Right lobe of liver (tissue), 6 donors: ENCODE results near the gene CACNB3. TPM values are rescaled to one million over a fixed set of nuclear protein-coding genes. Genes with fewer than 3 reads are reported as not detected.

Experiments used
- ATAC-seq, 4 donors: fragments of 200-7000 bp; cut with Tn5 transposase; one replicate each; pipeline ENCODE4 v1.9.1; 2020; ENCODE audit warnings: mild to moderate bottlenecking in 4 of 4, moderate library complexity in 4 of 4
- DNase-seq, 3 donors: peaks; one replicate each; pipeline ENCODE4 v3.0.0-alpha.2; 2020
- H3K27ac ChIP-seq, 3 donors: fragments of 200-600 bp; one replicate each; pipeline ENCODE4 v1.8.0; 2022
- H3K27me3 ChIP-seq, 2 donors: fragments of 200-600 bp; one replicate each; pipeline ENCODE4 v1.8.0; 2022
- H3K36me3 ChIP-seq, 4 donors: fragments of 200-600 bp; sonication (generic) in 1 of 4; one replicate each; pipeline versions ENCODE4 v1.5.1 to v1.8.0; 2017 to 2022; ENCODE audit warnings: control low read depth in 1 of 4
- H3K4me1 ChIP-seq, 4 donors: fragments of 200-600 bp; sonication (generic) in 1 of 4; one replicate each; pipeline versions ENCODE4 v1.5.1 to v1.8.0; 2017 to 2022; ENCODE audit warnings: control low read depth in 1 of 4
- H3K4me3 ChIP-seq, 3 donors: fragments of 200-600 bp; one replicate each; pipeline ENCODE4 v1.8.0; 2022
- H3K9me3 ChIP-seq, 4 donors: fragments of 200-600 bp; sonication (generic) in 1 of 4; one replicate each; pipeline versions ENCODE4 v1.5.1 to v1.8.0; 2017 to 2022; ENCODE audit warnings: control low read depth in 1 of 4
- POLR2A ChIP-seq: fragments of 450-650 bp; IDR thresholded peaks from one replicate; pipeline ENCODE4 v1.6.1; 2017; ENCODE audit warnings: antibody characterized with exemption, mild to moderate bottlenecking
- WGBS: methylation state at CpG from one replicate; pipeline ENCODE4 v1.1.6; 2018; ENCODE audit warnings: low coverage, low lambda C conversion rate; ENCODE audit not compliant: insufficient coverage; ENCODE audit errors: missing lambda C conversion rate; 5-methylcytosine and 5-hydroxymethylcytosine counted together
- intact Hi-C, 2 donors: fragments of 100-400 bp; cut with DNase I; formaldehyde crosslinking; loops; one replicate each; pipeline versions ENCODE4 v1.11.2 to v1.14.1; 2022
- total RNA-seq, 6 experiments: library from RNA; depleted of rRNA in 2 of 6; stranded (reverse); fragments of >200 nt in 2 of 6; fragmentation: NEBNext Ultra II Directional in 3 of 6; extraction: Animal tissue kit (Norgen Biotek cat#: 25700) in 3 of 6; gene quantifications; one replicate each; pipeline versions ENCODE4 v1.1.0 to v1.2.4, GENCODE V29; 2016 to 2023
- TF ChIP-seq, protein P1 (sequence below), 4 donors: fragments of 200-600 bp in 3 of 4; fragments of 450-650 bp in 1 of 4; IDR thresholded peaks; one replicate each; pipeline versions ENCODE4 v1.5.1 to v1.8.0; 2016 to 2022; ENCODE audit warnings: antibody characterized with exemption in 4 of 4, mild to moderate bottlenecking in 2 of 4
- donor health status: DM: no; HTN: yes; CAD: no.
- donor health status: DM: no; HTN: no; CAD: no.
- donor health status: DM: no; HTN: no; CAD: no.
- donor health status: DM: no; HTN: yes; CAD: no.
- donor health status: DM: no; HTN: yes; CAD: no.

The CACNB3 gene
- total RNA-seq, 6 experiments from 2014 or later: 0.62 to 2.1 (median 1.2) TPM

DNA sequence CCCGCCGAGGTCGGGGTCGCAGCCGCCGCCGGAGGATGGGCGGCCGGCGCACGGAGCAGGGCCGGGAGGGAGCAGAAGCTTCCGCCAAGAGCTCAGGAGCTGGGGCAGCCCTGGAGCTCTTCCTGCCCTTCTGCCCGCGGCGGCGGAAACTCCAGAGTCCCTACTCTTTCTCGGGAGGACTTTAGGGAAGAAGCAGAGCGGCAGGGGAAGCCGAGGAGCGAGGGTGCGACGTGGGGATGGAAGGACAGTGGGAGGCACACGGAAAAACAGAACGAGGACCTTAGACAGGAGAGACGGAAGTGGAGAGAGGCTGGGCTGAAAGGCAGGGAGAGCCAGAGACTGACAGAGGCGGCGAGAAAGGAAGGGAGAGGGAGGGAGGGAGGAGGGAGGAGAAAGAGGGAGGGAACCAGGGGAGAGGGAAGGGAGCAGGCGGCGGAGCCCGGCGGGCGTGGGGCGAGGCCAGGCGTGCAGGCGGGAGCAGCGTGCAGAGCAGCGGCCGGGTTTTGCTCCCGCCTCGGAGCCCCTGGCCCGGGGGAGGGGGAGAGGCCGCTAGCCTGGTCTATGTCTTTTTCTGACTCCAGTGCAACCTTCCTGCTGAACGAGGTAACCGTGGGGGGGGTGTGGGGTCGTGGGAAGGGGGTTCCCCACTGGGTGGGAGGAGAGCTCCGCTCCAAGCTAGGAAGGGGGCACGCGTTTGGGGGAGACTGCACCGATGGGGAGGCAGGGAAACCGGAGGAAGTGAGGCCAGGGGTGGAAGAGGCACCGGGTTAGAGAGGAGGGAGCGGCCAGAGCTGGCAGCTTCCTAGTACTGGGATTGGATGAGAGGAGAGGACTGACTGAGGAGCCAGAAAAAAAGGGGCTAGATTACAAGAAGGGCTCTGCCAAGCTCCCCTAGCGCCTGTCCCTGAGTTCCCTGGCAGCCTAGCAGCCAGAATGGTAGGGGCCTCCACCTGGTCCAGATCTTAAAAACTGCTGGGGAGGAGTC, 2.9 kb upstream of the CACNB3 start:
- TF ChIP-seq POLR2A: peak; percentile 37
- TF ChIP-seq, protein P1, sequence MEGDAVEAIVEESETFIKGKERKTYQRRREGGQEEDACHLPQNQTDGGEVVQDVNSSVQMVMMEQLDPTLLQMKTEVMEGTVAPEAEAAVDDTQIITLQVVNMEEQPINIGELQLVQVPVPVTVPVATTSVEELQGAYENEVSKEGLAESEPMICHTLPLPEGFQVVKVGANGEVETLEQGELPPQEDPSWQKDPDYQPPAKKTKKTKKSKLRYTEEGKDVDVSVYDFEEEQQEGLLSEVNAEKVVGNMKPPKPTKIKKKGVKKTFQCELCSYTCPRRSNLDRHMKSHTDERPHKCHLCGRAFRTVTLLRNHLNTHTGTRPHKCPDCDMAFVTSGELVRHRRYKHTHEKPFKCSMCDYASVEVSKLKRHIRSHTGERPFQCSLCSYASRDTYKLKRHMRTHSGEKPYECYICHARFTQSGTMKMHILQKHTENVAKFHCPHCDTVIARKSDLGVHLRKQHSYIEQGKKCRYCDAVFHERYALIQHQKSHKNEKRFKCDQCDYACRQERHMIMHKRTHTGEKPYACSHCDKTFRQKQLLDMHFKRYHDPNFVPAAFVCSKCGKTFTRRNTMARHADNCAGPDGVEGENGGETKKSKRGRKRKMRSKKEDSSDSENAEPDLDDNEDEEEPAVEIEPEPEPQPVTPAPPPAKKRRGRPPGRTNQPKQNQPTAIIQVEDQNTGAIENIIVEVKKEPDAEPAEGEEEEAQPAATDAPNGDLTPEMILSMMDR (IDR thresholded peaks at IDR 0.05): no peak
- Histone ChIP-seq H3K36me3 (no peaks in the 10 kb centered on the region), H3K4me1 (peaks cover 0 to 12% (median 2%) of the 10 kb centered on the region in 4 donors), H3K27me3 (peaks cover 0 to 14% of the 10 kb centered on the region in 2 donors), H3K27ac (peak overlapping the region; percentile 66 to 84 (median 72)), H3K9me3 (no peaks in the 10 kb centered on the region), H3K4me3 (peak overlapping the region; percentile 75 to 87 (median 80))
- WGBS: 2% methylated on average over 38 of the region's 54 CpGs
- intact Hi-C loops: no loop called here
- ATAC-seq (peak; percentile 76 to 86 (median 82)), DNase-seq (peak; percentile 66 to 78 (median 76))

DNA sequence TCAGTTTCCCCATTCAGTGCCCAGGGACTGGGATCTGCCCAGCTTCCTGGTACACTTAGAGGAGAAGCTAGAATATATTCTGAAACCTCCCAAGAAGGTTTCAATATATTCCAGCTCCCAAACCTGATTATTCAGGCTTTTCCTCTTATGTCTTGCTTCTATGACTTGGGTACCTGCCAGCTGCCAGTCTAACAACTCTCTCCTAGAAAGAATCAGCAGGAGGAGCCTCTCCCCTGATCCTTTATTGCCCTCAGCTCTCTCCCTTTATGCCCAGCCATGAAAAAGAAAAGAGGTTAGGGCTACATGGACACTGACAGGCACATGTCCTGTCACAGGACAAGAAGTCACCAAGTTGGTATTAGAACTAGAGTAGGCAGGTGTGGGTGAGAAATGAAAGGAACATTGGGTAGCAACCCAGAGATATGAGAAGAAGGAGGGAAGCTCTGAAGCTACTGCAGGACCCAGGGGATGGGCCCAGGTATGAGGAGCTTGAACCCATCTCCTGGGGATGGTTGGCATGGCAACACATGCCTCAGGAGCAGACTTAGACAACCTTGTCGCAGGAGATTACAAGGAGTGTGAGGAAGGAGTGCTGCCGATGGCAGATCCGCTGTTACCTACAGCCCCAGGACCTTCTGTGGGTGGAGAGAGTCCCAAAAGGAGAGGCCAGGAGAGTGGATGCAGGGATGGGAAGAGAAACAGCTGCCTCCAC, 2.0 kb upstream of the CACNB3 start:
- ATAC-seq (no peak), DNase-seq (no peak)
- no peaks in the 10 kb centered on the region for H3K9me3 ChIP-seq
- H3K4me3 ChIP-seq: peak overlapping the region in 1 of 3 donors; percentile 75
- H3K36me3 ChIP-seq: no peaks in the 10 kb centered on the region
- H3K4me1 ChIP-seq: peaks cover 0 to 12% (median 2%) of the 10 kb centered on the region in 4 donors
- H3K27ac ChIP-seq: no peak overlapping the region
- intact Hi-C loops: no loop called here
- peaks cover 0 to 14% of the 10 kb centered on the region in 2 donors for H3K27me3 ChIP-seq
- TF ChIP-seq, protein P1 (IDR thresholded peaks at IDR 0.05): no peak
- TF ChIP-seq POLR2A: no peak
- 100% methylated on average over 3 of the region's 3 CpGs for WGBS

DNA sequence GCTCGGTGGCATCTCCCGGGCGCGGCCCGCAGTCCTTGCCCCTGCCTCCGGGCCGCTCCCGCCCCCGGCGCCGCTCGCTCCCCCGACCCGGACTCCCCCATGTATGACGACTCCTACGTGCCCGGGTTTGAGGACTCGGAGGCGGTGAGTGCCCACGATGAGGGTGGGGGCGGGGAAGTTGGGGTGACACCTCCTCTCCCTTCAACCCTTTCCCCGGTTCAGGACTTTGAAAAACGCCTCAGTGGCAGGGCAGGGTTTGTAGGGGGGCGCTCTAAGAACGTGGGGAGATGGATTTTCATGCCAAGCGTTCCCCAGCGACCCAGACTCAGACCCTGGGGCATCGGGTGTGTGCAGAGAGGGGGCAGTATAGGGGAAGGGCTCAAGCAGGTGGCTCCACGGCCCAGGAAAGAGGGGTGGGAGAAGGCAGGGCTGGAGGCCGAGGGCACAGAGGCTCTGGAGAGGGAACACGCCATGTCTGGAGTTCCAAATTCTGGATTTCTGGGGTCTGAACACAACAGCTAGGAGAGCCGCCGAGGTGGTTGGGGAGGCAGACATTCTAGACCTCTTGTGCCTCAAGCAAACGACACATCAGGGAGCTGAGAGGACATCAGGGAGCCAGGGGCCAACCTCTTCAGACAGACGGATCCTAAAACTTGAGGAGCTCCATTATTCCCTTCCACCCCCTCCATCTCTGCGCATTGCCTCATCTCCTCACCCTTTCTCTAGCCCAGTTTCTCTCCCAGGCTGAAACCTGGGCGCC, 715 bp downstream of the CACNB3 start:
- Histone ChIP-seq H3K9me3 (no peaks in the 10 kb centered on the region), H3K27me3 (peaks cover 0 to 14% of the 10 kb centered on the region in 2 donors), H3K4me3 (peak overlapping the region; percentile 47 to 54 (median 53)), H3K36me3 (no peaks in the 10 kb centered on the region), H3K27ac (no peak overlapping the region), H3K4me1 (peaks cover 0 to 12% (median 2%) of the 10 kb centered on the region in 4 donors)
- WGBS: 10% methylated on average over 24 of the region's 37 CpGs
- ATAC-seq (no peak), DNase-seq (no peak)
- TF ChIP-seq, protein P1 (IDR thresholded peaks at IDR 0.05): no peak
- TF ChIP-seq POLR2A: no peak
- intact Hi-C loops: no loop called here
